Activated CD8-positive, alpha-beta memory T cell treated with anti-CD3 and anti-CD28 coated beads, Interleukin-2, amount 50 U/mL, for 4 hours (primary cell): ENCODE measurements around the gene SNED1.

Experiments
- DNase-seq: peaks from one replicate; pipeline ENCODE4 v3.0.0-alpha.2; 2020

Gene SNED1

DNA sequence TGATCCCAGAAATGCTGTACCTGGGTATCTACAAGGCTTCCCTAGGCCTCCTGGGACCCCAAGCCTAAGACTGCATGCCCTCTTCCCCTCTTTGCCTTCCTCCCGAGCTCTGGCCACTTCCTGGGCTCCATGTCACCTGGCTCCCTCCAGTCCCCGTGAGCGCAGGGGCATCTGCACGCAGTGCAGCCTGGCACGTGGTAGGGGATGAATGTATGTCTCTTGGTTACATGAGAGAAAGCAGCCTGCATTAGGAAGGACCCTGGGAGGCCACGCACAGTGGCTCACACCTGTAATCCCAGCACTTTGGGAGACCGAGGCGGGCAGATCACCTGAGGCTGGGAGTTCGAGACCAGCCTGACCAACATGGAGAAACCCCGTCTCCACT is 135.0 kb downstream of the SNED1 start:
- no peak for DNase-seq

DNA sequence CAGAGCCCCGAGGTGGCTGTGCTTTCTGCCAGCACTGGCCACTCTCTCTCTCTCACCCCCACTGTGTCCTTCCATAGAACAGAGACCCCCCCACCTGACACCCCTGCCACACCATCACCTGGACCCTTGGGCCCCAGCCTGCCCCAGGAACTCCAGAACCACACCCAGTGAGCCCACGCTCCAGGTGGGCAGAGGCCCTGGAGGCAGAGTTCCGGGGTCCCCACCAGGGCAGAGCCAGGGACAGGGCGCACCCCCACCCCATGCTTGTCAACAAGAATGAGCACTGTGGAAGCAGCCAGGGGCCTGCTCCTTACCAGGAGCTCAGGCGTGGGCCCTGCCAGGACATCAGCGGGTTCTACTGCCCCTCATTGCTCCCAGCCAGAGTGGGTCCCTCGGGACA is 136.3 kb downstream of the SNED1 start:
- no peak for DNase-seq

DNA sequence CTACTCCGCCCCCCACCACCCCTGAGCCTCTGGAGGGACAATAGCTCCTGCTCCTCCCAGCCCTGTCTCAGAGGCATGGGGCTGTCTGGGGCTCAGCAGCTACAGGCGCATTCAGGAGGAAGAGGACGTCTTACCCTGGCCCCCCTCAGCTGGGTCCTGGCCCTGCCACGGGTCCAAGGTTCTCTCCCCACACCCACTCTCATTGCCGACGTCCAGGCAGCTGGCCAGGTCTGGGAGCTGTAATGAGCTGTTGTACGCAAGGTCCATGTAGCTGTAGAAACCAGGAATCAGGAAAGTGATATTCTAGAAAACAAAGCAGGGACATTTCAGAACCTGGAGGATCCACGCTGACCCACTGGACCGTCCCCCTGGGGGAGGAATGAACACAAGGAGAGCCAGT is 137.3 kb downstream of the SNED1 start:
- DNase-seq, result no peak

GRCh38 chr2:241136191-241136590 is 137.8 kb downstream of the SNED1 start:
- no peak for DNase-seq

DNA sequence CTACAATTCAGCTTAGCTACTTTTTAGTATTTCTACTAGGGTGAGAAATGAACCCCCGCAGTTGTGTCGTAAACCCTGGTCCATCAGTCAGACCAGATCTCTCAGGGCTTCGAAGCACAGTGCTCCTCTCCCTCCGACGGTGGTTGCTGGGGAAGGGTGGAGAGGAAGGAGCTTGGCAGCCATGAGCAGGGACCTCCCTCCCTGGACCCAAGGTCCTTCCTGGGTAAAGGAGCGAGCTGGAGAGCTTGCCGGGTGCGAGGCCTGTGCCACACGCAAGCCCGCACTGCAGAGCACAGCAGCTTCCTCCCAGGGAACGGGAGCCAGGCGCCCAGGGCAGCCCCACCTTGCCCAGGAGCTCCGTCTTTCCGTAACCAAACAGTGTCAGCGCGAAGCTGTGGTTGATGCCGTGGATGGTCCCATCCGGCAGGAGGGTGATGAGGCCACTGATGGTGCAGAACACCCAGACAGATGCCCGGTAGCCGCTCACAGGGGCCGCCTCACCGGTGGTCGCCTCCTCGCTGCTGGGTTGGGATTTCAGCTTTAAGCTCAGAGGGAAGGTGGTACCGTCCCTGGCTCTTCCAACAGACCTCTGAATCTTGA is 138.3 kb downstream of the SNED1 start:
- no peak for DNase-seq

DNA sequence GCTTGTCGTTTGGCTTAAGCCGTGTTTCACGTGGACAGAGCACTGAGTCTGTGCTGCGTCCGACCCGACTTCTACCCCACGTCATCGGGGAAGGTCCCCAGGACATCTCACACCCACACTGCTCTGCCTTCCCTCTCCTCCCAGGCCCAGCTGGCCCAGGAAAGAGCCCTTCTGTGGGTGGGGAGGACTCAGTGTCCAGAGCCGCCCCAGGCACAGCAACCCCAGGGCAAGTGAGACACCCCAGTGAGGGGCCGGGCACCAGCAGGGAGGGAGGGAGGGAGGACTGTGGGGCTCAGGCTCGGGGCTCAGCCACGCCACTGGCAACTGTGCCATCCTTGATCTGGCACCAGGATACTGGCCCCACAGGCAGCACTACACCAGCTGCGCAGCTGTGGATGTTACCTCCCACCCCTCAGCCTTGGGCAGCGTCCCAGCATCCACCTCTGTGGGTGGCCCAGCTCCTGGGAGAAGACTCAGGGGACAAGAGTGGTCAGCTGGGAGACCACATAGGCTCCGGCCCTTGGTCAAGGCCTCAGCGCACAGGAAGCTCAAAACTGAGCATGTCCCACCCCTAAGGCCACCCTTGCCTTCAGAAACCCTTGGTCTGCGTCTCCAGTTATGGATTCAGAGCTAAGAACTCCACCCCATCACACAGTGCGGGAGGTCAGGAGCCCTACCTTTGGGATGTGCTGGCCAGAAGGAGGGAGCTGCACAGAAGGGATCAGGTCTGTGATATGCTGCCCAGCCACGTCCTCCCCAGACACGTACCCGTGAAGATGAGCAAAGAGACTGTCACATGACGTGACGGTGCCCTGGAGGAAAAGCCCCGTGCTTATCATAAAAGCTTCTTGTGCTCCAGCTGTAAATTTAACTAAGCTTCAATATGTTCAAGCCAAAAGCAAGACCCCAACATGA is 139.1 kb downstream of the SNED1 start:
- DNase-seq, result no peak

DNA sequence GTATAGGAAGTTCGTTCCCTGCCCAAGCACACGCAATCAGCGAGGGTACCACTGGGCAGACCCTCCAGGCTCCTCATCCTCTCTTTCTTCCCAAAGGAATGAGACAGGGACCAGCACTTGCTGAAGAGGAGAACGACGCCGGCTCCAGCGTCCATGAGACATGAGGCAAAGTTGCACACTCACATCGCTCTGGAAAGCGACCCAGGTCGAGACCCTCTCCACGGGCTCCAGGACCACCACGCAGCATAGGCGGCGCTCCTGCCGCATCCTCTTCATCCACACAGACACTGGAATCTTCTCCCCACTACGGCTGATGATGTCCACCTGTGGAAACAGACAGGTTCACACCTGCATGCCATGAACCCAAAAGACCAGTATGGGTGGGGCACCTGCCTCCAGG is 140.1 kb downstream of the SNED1 start:
- DNase-seq, result no peak

DNA sequence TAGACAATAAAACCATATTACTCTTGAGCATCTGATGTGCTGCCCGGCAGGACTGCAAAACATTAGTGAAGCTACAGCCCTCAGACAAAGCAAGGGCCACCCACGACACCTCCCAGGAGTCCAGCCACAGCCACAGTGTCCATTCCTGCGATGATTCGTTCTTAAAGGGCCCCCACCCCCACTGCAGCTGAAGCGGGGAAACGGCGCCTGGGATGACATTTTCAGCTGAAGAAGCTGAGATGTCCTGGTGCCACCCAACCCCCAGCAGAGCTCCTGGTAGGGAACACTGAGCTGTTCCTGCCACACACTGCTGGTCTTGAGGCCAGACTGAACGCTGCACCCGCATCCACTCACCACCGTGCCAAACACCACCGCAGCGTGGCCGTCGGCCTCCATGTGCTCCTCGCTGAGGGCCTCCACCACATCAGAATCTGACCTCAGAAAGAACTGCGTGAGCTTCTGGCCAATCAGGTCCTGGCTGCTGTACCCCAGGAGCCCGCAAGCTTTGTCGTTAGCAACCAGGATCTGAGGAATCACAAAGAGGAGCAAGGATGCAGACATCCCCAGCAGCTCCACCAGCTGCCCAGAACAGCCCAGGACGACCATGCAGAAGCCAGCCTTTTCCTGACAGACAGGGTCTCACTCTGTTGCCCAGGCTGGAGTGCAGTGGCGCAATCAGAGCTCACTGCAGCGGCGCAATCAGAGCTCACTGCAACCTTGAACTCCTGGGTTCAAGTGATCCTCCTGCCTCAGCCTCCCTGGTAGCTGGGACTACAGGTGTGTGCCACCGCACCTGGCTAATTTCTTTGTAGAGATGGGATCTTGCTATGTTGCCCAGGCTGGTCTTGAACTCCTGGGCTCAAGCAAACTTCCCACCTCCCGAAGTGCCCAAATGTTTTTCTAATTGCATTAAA is 141.4 kb downstream of the SNED1 start:
- no peak for DNase-seq

- DNase-seq, result no peak
Measured at GRCh38 chr2:241140445-241140840, 142.0 kb downstream of the SNED1 start.

DNA sequence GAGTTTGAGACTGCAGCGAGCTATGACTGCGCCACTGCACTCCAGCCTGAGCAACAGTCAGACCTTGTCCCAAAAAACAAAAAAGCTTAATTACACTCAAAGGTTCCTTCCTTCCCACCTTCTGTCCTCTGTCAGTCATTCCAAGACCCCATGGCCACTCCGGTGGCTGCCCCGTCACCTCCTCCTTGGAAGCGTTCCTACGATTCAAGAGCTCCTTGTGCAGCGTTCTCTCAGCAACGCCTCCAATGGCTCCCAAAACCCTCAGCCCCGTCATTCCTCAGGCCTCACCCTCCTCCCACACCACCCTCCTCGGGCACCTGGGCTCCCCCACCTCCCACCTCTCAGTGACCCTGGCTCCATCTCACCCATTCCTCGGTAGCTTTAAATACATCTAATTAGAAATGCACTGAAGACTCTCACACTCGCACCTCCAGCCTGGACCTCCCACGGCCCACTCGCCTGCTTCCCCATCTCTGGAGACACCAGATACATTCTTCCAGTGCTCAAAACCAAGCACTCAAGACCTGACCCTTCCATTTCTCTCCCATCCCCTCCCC is 142.9 kb downstream of the SNED1 start:
- no peak for DNase-seq

DNA sequence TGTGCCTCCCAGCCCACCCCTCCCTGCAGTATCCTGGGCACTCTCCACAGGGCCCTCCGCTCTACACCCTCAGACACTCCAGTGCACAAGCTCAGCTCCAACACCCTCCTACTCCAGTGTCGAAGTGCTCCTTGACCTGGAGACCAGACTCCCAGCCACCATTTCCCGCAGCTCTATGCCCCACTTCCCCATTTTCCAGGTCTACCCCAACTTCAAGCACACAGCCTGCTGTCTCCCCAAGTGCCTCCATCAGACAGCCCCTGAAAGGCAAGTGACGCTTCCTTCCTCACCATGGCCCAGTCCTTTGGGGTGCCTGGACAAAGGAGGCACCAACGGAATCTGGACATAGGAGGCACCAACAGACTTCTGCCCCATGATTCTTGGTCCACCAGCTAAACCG is 143.6 kb downstream of the SNED1 start:
- DNase-seq, result no peak

GRCh38 chr2:241142593-241142992 is 144.2 kb downstream of the SNED1 start:
- no peak for DNase-seq
